Mesothelial cell of epicardium (in vitro differentiated cells): ENCODE measurements around the gene SPATA6. TPM values are rescaled to one million over a fixed set of nuclear protein-coding genes. Genes with fewer than 3 reads are reported as not detected.

Experiments
- DNase-seq, 2 experiments: peaks; one replicate each; pipeline ENCODE4 v3.0.0; 2021; ENCODE audit warnings: low spot score in 2 of 2; ENCODE audit not compliant: unreplicated experiment in 2 of 2
- H3K27ac Mint-ChIP-seq: 2 replicates; pipeline ENCODE4 v1.8.0; 2021; ENCODE audit warnings: mixed read lengths
- H3K27me3 Mint-ChIP-seq: 2 replicates; pipeline ENCODE4 v1.8.0; 2021; ENCODE audit warnings: low read depth, mixed read lengths
- H3K36me3 Mint-ChIP-seq: 2 replicates; pipeline ENCODE4 v1.8.0; 2021; ENCODE audit warnings: mixed read lengths
- H3K4me1 Mint-ChIP-seq: 2 replicates; pipeline ENCODE4 v1.8.0; 2021; ENCODE audit warnings: mixed read lengths
- H3K4me3 Mint-ChIP-seq: 2 replicates; pipeline ENCODE4 v1.8.0; 2021; ENCODE audit warnings: mild to moderate bottlenecking, moderate library complexity, mixed read lengths
- H3K9me3 Mint-ChIP-seq: 2 replicates; pipeline ENCODE4 v1.8.0; 2021; ENCODE audit warnings: mixed read lengths
- total RNA-seq: library from RNA; stranded (reverse); gene quantifications from 3 replicates; pipeline ENCODE4 v1.2.1, GENCODE V29; 2021
- TF ChIP-seq, protein P1 (sequence below): fragments of 200-600 bp; sonication (generic); IDR thresholded peaks from one replicate; pipeline ENCODE4 v1.5.0; 2021; ENCODE audit warnings: antibody characterized with exemption; ENCODE audit not compliant: unreplicated experiment

SPATA6 gene
- total RNA-seq, 1 donor from 2014 or later: 17.9 TPM

DNA sequence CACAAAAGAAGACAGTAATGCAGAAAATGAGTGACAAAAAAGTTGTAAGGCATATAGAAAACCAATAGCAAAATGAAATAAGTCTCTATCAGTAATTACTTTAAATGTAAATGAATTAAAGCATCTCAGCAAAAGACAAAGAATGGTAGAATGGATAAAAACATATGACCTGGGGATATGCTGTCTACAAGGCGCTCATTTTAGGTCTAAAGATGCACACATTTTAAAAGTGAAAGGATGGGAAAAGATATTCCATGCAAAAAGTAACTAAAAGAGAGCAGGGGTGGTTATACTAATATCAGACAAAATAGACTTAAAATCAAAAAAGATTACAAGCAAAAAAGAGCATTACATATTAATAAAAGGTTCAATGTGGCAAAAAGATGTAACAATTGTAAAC, 41.2 kb downstream of the SPATA6 start:
- Mint-ChIP-seq H3K9me3 (peaks cover 27% of the 10 kb centered on the region), H3K27ac (no peak overlapping the region), H3K36me3 (peaks cover 8% of the 10 kb centered on the region), H3K27me3 (no peaks in the 10 kb centered on the region), H3K4me3 (no peak overlapping the region), H3K4me1 (no peaks in the 10 kb centered on the region)
- TF ChIP-seq, protein P1, sequence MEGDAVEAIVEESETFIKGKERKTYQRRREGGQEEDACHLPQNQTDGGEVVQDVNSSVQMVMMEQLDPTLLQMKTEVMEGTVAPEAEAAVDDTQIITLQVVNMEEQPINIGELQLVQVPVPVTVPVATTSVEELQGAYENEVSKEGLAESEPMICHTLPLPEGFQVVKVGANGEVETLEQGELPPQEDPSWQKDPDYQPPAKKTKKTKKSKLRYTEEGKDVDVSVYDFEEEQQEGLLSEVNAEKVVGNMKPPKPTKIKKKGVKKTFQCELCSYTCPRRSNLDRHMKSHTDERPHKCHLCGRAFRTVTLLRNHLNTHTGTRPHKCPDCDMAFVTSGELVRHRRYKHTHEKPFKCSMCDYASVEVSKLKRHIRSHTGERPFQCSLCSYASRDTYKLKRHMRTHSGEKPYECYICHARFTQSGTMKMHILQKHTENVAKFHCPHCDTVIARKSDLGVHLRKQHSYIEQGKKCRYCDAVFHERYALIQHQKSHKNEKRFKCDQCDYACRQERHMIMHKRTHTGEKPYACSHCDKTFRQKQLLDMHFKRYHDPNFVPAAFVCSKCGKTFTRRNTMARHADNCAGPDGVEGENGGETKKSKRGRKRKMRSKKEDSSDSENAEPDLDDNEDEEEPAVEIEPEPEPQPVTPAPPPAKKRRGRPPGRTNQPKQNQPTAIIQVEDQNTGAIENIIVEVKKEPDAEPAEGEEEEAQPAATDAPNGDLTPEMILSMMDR: no peak
- no peak for DNase-seq

DNA sequence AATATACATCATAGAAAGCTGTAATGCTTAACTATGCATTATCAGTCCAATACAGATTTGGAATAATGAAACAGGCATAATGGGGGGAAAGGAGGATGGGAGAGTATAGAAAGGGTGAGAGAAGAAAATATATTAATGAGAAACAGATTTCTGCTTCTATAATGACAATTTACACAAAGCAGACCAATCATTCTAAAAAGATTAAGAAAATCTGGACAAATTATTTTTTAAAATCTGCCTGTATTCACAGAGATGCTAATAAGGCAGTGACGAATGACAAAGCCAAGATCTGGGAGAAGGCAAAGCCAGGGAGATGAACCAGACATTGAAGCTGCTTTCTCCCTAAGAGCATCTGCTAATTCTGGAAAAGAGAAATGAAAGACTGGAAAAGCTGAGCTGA, 50.0 kb downstream of the SPATA6 start:
- H3K4me3 Mint-ChIP-seq: no peak overlapping the region
- no peak for DNase-seq
- H3K4me1 Mint-ChIP-seq: no peaks in the 10 kb centered on the region
- H3K27me3 Mint-ChIP-seq: no peaks in the 10 kb centered on the region
- H3K36me3 Mint-ChIP-seq: no peaks in the 10 kb centered on the region
- H3K9me3 Mint-ChIP-seq: no peaks in the 10 kb centered on the region
- TF ChIP-seq, protein P1: no peak
- H3K27ac Mint-ChIP-seq: no peak overlapping the region

DNA sequence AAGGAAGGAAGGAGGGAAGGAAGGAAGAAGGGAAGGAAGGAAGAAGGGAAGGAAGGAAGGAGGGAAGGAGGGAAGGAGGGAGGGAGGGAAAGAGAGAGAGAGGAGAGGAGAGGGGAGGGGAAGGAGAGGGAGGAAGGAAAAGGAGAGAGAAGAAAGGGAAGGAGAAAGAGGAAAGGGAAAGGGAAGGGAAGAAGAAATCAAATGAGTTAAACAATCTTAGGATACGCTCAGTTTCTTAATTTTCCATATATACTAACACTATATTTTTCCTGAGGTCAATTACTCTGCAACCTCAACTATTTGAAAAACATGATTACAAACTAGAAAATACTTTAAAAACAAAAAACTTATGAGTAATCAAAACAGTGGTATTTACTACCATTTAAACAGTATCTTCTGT, 53.3 kb downstream of the SPATA6 start:
- no peak for DNase-seq
- H3K27me3 Mint-ChIP-seq: no peaks in the 10 kb centered on the region
- no peak overlapping the region for H3K27ac Mint-ChIP-seq
- no peaks in the 10 kb centered on the region for H3K36me3 Mint-ChIP-seq
- H3K9me3 Mint-ChIP-seq: no peaks in the 10 kb centered on the region
- TF ChIP-seq, protein P1: no peak
- H3K4me3 Mint-ChIP-seq: no peak overlapping the region
- H3K4me1 Mint-ChIP-seq: peaks cover 8% of the 10 kb centered on the region

DNA sequence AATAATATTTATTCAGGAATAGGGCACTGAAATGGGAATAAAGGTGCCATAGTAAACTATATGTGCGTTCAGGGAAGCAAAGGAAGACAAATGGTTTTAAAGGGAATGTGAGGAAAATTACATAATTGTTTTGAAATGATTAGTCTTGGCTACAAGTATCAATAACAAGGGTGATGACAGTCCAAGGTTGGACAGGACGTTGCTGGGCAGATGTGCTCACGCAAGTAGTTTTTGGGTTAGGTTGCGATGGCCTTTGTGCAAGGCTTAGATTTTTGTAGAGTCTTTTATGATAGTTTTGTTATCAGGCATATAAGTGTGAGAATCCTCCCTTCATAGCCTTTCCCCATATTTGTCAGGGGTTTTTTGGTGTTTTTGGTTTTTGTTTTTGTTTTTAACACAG, 57.0 kb downstream of the SPATA6 start:
- peaks cover 8% of the 10 kb centered on the region for H3K4me1 Mint-ChIP-seq

DNA sequence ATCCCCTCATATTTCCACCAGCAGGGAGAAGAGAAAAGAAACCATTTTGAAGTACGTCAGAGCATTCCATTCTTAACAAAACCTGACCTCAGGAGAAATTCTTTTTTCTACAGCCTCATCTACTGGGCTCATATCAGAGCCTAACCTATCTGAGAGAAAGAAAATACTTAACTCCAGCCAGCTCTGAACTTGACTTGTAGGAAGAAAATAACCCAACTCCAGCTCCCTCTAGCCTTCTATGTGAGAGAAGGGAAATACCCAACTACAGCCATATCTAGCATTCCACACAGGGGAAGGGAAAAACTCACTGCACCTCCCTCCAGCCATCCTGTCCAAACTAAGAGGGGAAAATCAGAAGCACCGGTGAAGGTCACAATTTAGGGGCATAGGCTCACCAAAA, 57.7 kb downstream of the SPATA6 start:
- Mint-ChIP-seq H3K4me3 (no peak overlapping the region), H3K27me3 (no peaks in the 10 kb centered on the region), H3K36me3 (peaks cover 9% of the 10 kb centered on the region), H3K4me1 (peaks cover 8% of the 10 kb centered on the region), H3K9me3 (peaks cover 11% of the 10 kb centered on the region), H3K27ac (peak overlapping the region; percentile 57)
- no peak for DNase-seq
- TF ChIP-seq, protein P1: no peak

More for the DNA sequence above, 57.0 kb downstream of the SPATA6 start:
- Mint-ChIP-seq H3K4me3 (no peak overlapping the region), H3K9me3 (peaks cover 8% of the 10 kb centered on the region), H3K27ac (no peak overlapping the region), H3K27me3 (no peaks in the 10 kb centered on the region), H3K36me3 (peaks cover 4% of the 10 kb centered on the region)
- no peak for DNase-seq
- TF ChIP-seq, protein P1: no peak

DNA sequence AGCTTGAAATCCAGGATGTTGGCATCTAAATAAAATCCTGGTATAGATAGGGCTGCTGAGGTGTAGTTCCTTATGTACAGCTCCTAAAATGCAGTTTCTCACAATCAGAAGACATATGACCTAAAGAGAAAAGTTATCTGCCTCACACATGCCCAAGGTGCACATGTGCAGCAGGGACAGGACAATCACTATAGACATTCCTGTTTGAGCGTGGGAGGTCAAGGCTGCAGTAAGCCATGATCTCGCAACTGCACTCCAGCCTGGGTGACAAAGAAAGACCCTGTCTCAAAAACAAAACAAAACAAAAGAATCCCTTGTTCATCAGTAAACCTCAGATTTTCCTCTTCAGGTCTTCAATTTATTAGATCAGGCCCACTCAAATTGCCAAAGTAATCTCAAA, 66.1 kb downstream of the SPATA6 start:
- H3K27me3 Mint-ChIP-seq: no peaks in the 10 kb centered on the region
- no peak overlapping the region for H3K27ac Mint-ChIP-seq
- no peak for DNase-seq
- H3K36me3 Mint-ChIP-seq: peaks cover 19% of the 10 kb centered on the region
- H3K4me1 Mint-ChIP-seq: no peaks in the 10 kb centered on the region
- H3K4me3 Mint-ChIP-seq: no peak overlapping the region
- TF ChIP-seq, protein P1: no peak
- peaks cover 19% of the 10 kb centered on the region for H3K9me3 Mint-ChIP-seq
